ENCODE data around the gene PRR7. TPM values are rescaled to one million over a fixed set of nuclear protein-coding genes. Genes with fewer than 3 reads are reported as not detected.
"Not testable (repeated sequence)": the region's sequence is repeated elsewhere in the genome, so short reads cannot be mapped to it uniquely, and the experiment has no call there.

The PRR7 gene
- total RNA-seq, 1 donor from 2014 or later = 3.0 TPM

DNA sequence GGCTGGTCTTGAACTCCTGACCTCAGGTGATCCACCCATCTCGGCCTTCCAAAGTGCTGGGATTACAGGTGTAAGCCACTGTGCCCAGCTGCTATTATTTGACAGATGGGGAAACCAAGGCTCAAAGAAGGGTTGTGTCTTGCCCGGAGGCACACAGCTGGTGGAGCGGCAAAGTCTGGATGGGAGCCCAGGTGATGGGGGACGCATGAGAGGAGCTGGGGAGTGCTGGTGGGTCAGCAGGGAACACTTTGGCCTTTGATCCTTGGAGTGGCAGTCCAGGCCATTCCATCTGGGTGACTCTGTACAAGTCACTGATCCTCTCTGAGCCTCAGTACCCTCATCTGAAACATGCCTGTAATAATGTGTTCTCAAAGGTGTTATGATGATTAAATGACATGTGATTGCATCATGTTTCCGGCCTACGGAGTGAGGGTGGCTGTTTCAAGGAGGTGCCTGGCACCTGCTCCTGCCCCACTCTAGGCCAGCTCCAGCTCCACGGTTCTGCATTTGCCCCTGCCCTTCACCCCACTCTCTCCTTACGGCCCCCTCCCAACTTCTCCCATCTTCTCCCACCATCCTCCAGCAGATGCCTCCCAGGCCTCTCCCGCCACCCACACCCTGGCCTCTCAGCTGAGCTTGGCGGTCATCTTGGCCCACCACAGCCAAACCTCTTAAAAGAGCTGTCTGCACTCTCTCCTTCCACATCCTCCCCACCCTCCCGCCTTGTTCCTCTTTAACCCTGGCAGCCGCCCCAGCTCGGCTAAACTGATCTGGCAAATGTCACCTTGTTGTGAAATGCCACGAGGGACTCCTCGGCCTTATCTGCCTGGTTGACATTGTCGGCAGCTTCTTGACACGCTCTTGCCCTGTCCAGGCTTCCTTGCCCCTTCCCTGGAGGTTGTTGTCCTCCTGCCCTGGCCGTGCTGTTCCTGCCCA lies 32.4 kb downstream of the PRR7 start:
- intact Hi-C loops (cut with micrococcal nuclease) = loop anchor here (2.0 kb wide), 1 partner anchor 18 kb away; the partner anchor contains the start of gene PDLIM7

- intact Hi-C loops (cut with micrococcal nuclease) = loop anchor here (2.0 kb wide), 1 partner anchor 17 kb away; the partner anchor contains the start of gene PDLIM7
Measured at GRCh38 chr5:177479774-177480173, 33.2 kb downstream of the PRR7 start.

GRCh38 chr5:177482359-177482795 lies 35.8 kb downstream of the PRR7 start:
- intact Hi-C loops (cut with micrococcal nuclease) = no loop called here

GRCh38 chr5:177483042-177483441 lies 36.4 kb downstream of the PRR7 start:
- intact Hi-C loops (cut with micrococcal nuclease) = no loop called here

GRCh38 chr5:177483994-177484901 lies 37.6 kb downstream of the PRR7 start:
- intact Hi-C loops (cut with micrococcal nuclease) = no loop called here

DNA sequence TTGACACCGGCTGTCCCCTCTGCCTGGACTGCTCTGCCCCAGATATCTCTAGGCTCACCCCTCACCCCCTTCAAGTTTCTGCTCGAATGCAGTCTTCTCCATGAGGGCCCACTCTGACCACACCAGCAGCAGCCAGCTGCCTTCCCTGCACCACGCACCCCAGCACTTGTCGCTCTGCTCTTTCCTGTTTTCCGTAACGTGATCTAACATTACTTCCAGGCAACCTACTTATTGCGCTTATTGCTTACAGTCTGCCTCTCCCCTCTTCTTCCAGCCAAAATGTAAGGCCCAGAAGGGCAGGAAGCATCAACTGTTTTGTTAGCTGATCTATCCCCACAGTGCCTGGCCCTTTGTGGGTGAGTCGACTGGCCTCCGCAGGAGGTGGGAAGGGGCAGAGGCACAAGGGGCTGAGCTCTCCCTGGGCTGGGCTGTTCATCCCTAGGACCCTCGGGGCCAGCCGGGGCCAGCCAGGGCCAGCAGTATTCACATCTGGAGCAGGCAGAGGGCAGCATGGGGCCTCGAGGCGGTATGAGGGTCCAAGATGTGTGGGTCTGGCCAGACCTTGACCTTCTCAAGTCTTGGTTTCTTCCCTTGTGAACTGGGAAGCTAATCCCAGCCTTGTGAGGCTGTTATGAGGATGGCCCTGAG lies 38.4 kb downstream of the PRR7 start:
- intact Hi-C loops (cut with micrococcal nuclease) = no loop called here

DNA sequence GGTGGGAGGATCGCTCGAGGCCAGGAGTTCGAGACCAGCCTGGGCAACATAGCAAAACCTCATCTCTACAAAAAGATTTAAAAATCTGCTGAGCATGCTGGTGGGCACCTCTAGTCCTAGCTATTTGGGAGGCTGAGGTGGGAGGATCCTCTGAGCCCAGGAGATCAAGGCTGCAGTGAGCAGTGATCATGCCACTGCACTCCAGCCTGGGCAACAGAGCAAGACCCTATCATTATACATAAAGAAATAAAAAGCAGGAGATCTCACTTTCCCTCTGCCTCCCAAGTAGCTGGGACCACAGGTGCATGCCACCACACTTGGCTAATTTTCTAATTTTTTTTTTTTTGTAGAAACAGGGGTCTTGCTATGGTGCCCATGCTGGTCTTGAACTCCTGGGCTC lies 39.1 kb downstream of the PRR7 start:
- intact Hi-C loops (cut with micrococcal nuclease) = not testable (repeated sequence)

DNA sequence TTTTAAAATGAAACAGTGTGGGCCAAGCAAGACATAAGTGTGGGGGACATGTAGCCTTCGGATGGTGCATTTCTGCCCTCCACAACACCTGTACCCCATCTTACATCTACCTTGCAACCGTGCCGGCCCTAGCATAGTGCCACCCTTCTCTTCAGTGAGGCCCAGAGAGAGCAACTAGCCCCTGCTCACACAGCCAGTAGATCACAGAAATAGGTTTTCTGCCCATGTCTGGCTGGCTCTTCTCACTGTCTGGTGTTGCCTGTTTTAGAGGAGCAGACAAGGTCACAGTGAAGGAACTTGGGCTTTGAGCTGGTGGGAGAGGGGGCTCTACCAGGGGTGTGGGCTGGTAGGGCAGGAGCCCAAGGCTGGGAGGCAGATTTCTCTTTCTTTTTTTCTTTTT lies 39.6 kb downstream of the PRR7 start:
- intact Hi-C loops (cut with micrococcal nuclease) = no loop called here

GRCh38 chr5:177487144-177487543 lies 40.5 kb downstream of the PRR7 start:
- intact Hi-C loops (cut with micrococcal nuclease) = no loop called here

DNA sequence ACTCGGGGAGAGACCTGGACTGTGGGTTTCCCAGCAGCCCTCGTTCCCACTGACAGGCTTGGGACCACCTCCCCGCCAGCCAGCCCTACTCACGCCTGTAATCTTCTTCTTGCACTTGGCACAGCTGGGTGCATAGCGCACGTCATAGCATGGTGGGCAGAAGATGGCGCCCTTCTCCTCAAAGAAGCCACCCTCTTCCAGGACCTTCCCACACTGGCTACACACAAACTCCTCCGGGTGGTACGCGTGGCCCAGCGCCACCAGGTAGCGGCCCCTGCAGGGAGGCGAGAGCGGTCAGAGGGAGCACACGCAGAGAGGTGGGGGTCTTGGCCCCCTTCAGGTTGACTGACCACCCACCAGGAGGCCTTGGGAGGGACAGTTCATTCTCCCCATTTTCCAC lies 41.4 kb downstream of the PRR7 start:
- intact Hi-C loops (cut with micrococcal nuclease) = no loop called here

- intact Hi-C loops (cut with micrococcal nuclease) = no loop called here
Measured at GRCh38 chr5:177489119-177489716, 42.6 kb downstream of the PRR7 start.

DNA sequence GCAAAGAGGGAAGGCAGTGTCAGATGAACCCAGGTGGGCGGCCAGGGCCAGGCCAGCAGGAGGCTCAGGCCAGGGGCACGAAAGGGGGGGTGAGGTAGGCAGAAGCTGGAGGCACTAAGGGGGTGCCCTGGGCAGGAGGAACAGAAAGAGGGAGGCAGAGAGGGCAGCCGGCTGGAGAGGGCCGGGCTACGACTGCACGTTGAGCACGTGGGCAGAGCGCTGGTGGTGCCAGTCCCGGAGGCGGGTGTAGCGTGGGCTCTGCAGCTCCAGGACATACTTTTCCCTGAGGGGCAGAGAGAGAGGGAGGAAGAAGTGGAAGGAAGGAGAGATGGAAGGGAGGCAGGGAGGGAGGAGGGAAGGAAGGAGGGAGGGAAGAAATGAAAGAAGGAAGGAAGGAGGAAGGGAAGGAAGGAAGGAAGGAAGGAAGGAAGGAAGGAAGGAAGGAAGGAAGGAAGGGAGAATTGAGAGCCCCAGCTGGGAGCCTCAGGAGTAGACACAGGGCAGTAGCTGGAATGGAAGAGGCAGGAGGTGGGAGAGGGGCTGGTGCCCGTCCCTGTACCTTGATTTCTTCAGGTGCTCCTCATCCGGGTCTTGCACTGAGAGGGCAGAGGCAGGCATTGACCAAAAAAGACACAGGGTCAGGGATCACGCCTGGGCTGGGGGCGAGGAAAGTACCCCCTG lies 43.8 kb downstream of the PRR7 start:
- intact Hi-C loops (cut with micrococcal nuclease) = loop anchor here (10.0 kb wide), 1 partner anchor 846 kb away; the partner anchor contains the start of gene TSPAN17

- intact Hi-C loops (cut with micrococcal nuclease) = loop anchor here (10.0 kb wide), 1 partner anchor 846 kb away; the partner anchor contains the start of gene TSPAN17
Measured at GRCh38 chr5:177490992-177491391, 44.4 kb downstream of the PRR7 start.

GRCh38 chr5:177491429-177491945 lies 44.9 kb downstream of the PRR7 start:
- intact Hi-C loops (cut with micrococcal nuclease) = loop anchor here (10.0 kb wide), 1 partner anchor 847 kb away; the partner anchor contains the start of gene TSPAN17

DNA sequence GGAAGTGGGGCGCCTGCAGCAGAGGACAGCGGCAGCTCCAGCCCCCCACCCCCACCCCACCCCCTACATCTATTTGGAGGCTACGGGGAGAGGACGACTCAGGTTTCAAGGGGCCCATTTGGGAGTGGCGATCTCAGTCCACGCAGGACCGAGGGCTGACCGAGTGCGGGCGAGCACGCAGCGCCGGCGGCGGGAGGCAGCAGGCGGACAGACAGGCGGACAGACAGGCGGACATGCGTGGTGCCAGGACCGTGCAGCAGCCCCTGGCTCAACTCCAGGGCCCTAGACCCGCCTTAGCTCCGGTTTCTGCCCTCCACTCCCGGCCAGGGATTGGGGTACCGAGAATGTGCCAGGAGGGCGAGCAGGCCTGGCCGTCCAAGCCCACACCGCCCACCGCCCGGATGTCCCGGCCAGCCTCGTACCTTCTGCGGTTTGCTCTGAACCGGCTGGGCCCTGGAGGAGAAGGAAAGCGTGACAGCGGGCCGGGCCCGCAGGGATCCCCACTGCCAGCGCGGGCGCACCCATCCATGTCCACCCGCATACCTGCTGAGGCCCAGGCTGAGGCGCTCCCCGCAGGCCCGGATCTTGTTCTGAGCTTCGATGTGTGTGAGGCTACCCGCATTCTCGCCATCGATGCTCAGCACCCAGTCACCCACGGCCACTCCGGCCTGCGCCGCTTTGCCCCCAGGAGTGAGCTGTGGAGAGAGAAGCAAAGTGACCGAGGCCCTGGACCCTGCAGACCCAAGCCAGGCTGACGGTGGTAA lies 45.6 kb downstream of the PRR7 start:
- intact Hi-C loops (cut with micrococcal nuclease) = loop anchor here (10.0 kb wide), 1 partner anchor 847 kb away; the partner anchor contains the start of gene TSPAN17

DNA sequence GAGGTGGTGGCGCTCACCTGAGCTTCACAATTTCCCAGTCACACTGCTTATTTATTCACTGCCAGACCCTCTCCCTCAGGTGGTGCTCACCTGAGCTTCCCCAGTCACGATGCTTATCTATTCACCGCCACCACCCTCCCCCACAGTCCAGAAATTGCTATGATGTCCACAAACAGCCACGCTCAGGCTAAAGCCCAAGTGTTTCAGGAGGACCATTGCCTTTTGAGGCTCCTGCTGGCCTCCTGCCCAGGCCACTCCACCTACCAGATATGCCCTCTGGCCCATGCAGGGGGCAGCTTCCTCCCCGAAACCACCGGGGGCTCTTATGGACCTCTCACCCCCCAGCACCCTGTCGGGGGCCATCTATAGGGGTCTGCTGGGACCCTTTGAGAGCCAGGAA lies 46.2 kb downstream of the PRR7 start:
- intact Hi-C loops (cut with micrococcal nuclease) = loop anchor here (10.0 kb wide), 1 partner anchor 848 kb away; the partner anchor contains the start of gene TSPAN17

- intact Hi-C loops (cut with micrococcal nuclease) = loop anchor here (10.0 kb wide), 1 partner anchor 849 kb away; the partner anchor contains the start of gene TSPAN17
Measured at GRCh38 chr5:177493795-177494345, 47.3 kb downstream of the PRR7 start.
